Spinal cord (tissue), 10 donors: ENCODE measurements around the gene DCPS. TPM values are rescaled to one million over a fixed set of nuclear protein-coding genes. Genes with fewer than 3 reads are reported as not detected.
A peak's percentile ranks its signal among the peaks of the same experiment; 100 is the strongest.
"Not testable (repeated sequence)": the region's sequence is repeated elsewhere in the genome, so short reads cannot be mapped to it uniquely, and the experiment has no call there.

Source experiments
- DNase-seq, 6 donors: peaks; one replicate each; pipeline versions ENCODE4 v3.0.0 to v3.0.0-alpha.2; 2013 to 2015; ENCODE audit warnings: low spot score in 6 of 6, low read depth in 4 of 6
- H3K27ac ChIP-seq: one replicate; pipeline ENCODE4 v1.5.1; 2013; ENCODE audit warnings: low read depth, low read length, control low read depth
- H3K27me3 ChIP-seq: one replicate; pipeline ENCODE4 v1.6.1; 2013; ENCODE audit warnings: low read length; ENCODE audit not compliant: control insufficient read depth, insufficient read depth
- H3K36me3 ChIP-seq: one replicate; pipeline ENCODE4 v1.6.1; 2013; ENCODE audit warnings: low read length; ENCODE audit not compliant: control insufficient read depth, insufficient read depth
- H3K4me1 ChIP-seq: one replicate; pipeline ENCODE4 v1.6.1; 2013; ENCODE audit warnings: low read length; ENCODE audit not compliant: control insufficient read depth, insufficient read depth
- H3K4me3 ChIP-seq: one replicate; pipeline ENCODE4 v1.5.1; 2013; ENCODE audit warnings: low read depth, low read length, control low read depth
- H3K9me3 ChIP-seq: one replicate; pipeline ENCODE4 v1.6.1; 2013; ENCODE audit warnings: low read length; ENCODE audit not compliant: control insufficient read depth, insufficient read depth
- WGBS: methylation state at CpG from one replicate; pipeline ENCODE4 v1.1.5; 2013; ENCODE audit warnings: missing lambda C conversion rate; ENCODE audit not compliant: insufficient coverage; 5-methylcytosine and 5-hydroxymethylcytosine counted together
- polyA plus RNA-seq, 2 donors: library from polyadenylated mRNA; unstranded; fragments of 120-200 nt; gene quantifications; one replicate each; pipeline ENCODE4 v1.2.1, GENCODE V29; 2013; ENCODE audit not compliant: insufficient read length in 2 of 2
- total RNA-seq, 2 donors: library from RNA; depleted of rRNA in 1 of 2; stranded (reverse); fragments of 120-200 nt in 1 of 2; fragments of >200 nt in 1 of 2; gene quantifications; one replicate each; pipeline versions ENCODE4 v1.2.3 to v1.2.4, GENCODE V29; 2013 to 2014
- donor health status: healthy.

DCPS gene
- total and polyA plus RNA-seq, 4 donors, result 5.1 to 17.6 (median 12.7) TPM

- not testable (repeated sequence) for H3K4me1 ChIP-seq, H3K4me3 ChIP-seq, H3K27ac ChIP-seq, H3K27me3 ChIP-seq, H3K9me3 ChIP-seq, H3K36me3 ChIP-seq, DNase-seq
- WGBS, result 100% methylated on average over 1 of the region's 4 CpGs
Measured at GRCh38 chr11:126382641-126383040, 78.8 kb downstream of the DCPS start.

- H3K36me3 ChIP-seq, result peaks cover 2% of the 10 kb centered on the region
- 86% methylated on average over 18 of the region's 20 CpGs for WGBS
- no peak overlapping the region for H3K4me3 ChIP-seq
- H3K27ac ChIP-seq, result no peak overlapping the region
- H3K9me3 ChIP-seq, result no peaks in the 10 kb centered on the region
- no peaks in the 10 kb centered on the region for H3K27me3 ChIP-seq
- no peak for DNase-seq
- H3K4me1 ChIP-seq, result peaks cover 4% of the 10 kb centered on the region
Measured at GRCh38 chr11:126383339-126384335, 79.8 kb downstream of the DCPS start.

GRCh38 chr11:126384449-126385070 lies 80.7 kb downstream of the DCPS start:
- Histone ChIP-seq H3K27me3 (no peaks in the 10 kb centered on the region), H3K36me3 (peaks cover 2% of the 10 kb centered on the region), H3K27ac (no peak overlapping the region), H3K4me3 (no peak overlapping the region), H3K4me1 (peaks cover 4% of the 10 kb centered on the region), H3K9me3 (no peaks in the 10 kb centered on the region)
- 81% methylated on average over 8 of the region's 9 CpGs for WGBS
- DNase-seq, result no peak

GRCh38 chr11:126385991-126386728 lies 82.3 kb downstream of the DCPS start:
- Histone ChIP-seq H3K9me3 (no peaks in the 10 kb centered on the region), H3K36me3 (no peaks in the 10 kb centered on the region), H3K27me3 (no peaks in the 10 kb centered on the region), H3K4me1 (peaks cover under 1% of the 10 kb centered on the region), H3K4me3 (no peak overlapping the region), H3K27ac (no peak overlapping the region)
- 85% methylated on average over 7 of the region's 8 CpGs for WGBS
- DNase-seq, result no peak

GRCh38 chr11:126386729-126387071 lies 82.8 kb downstream of the DCPS start:
- H3K27me3 ChIP-seq, H3K4me1 ChIP-seq, H3K27ac ChIP-seq, H3K4me3 ChIP-seq, H3K9me3 ChIP-seq, DNase-seq, H3K36me3 ChIP-seq: not testable (repeated sequence)
- WGBS, result 35% methylated on average over 3 of the region's 5 CpGs

GRCh38 chr11:126387857-126388256 lies 84.0 kb downstream of the DCPS start:
- Histone ChIP-seq H3K4me1 (peaks cover 17% of the 10 kb centered on the region), H3K9me3 (no peaks in the 10 kb centered on the region), H3K27ac (no peak overlapping the region), H3K27me3 (no peaks in the 10 kb centered on the region), H3K36me3 (no peaks in the 10 kb centered on the region), H3K4me3 (no peak overlapping the region)
- WGBS, result no CpG with 5 or more reads among the region's 5 CpGs
- DNase-seq, result no peak

GRCh38 chr11:126390272-126390867 lies 86.5 kb downstream of the DCPS start:
- peaks cover 35% of the 10 kb centered on the region for H3K4me1 ChIP-seq
- H3K27ac ChIP-seq, result peak overlapping the region; percentile 1
- DNase-seq, result peak in 1 of 6 donors; percentile 49

GRCh38 chr11:126391286-126391954 lies 87.6 kb downstream of the DCPS start:
- no peaks in the 10 kb centered on the region for H3K9me3 ChIP-seq
- H3K36me3 ChIP-seq, result no peaks in the 10 kb centered on the region
- no peaks in the 10 kb centered on the region for H3K27me3 ChIP-seq
- 79% methylated on average over 2 of the region's 7 CpGs for WGBS
- no peak overlapping the region for H3K27ac ChIP-seq
- H3K4me3 ChIP-seq, result no peak overlapping the region
- no peak for DNase-seq
- peaks cover 40% of the 10 kb centered on the region for H3K4me1 ChIP-seq

More at GRCh38 chr11:126390272-126390867, 86.5 kb downstream of the DCPS start:
- Histone ChIP-seq H3K4me3 (no peak overlapping the region), H3K36me3 (no peaks in the 10 kb centered on the region), H3K27me3 (no peaks in the 10 kb centered on the region), H3K9me3 (no peaks in the 10 kb centered on the region)
- WGBS, result no CpG with 5 or more reads among the region's 5 CpGs
